HFFc6 (cell line): ENCODE measurements around the gene TEKT3. TPM values are rescaled to one million over a fixed set of nuclear protein-coding genes. Genes with fewer than 3 reads are reported as not detected.

ENCODE experiments used
- DNase-seq: peaks from one replicate; pipeline ENCODE4 v3.0.0-alpha.2; 2018
- H3K27ac Mint-ChIP-seq: 2 replicates; pipeline ENCODE4 v1.8.0; 2020; ENCODE audit warnings: mild to moderate bottlenecking, mixed read lengths
- H3K27me3 Mint-ChIP-seq: 2 replicates; pipeline ENCODE4 v1.8.0; 2021; ENCODE audit warnings: mild to moderate bottlenecking, moderate library complexity, mixed read lengths; ENCODE audit not compliant: insufficient read depth
- H3K36me3 Mint-ChIP-seq: 2 replicates; pipeline ENCODE4 v1.8.0; 2021; ENCODE audit warnings: low read depth, mixed read lengths
- H3K4me1 Mint-ChIP-seq: 2 replicates; pipeline ENCODE4 v1.8.0; 2020; ENCODE audit warnings: low read depth, mixed read lengths
- H3K4me3 Mint-ChIP-seq: 2 replicates; pipeline ENCODE4 v1.8.0; 2020; ENCODE audit warnings: mild to moderate bottlenecking, moderate library complexity, mixed read lengths
- H3K9me3 Mint-ChIP-seq: 2 replicates; pipeline ENCODE4 v1.8.0; 2020; ENCODE audit warnings: mild to moderate bottlenecking, mixed read lengths
- total RNA-seq, 6 experiments: library from RNA; stranded (reverse); fragmentation: NEBNext Ultra II Directional; extraction: Animal tissue kit (Norgen Biotek cat#: 25700); gene quantifications; 2 replicates in 1 of 6; 3 replicates in 5 of 6; pipeline ENCODE4 v1.2.3, GENCODE V29; 2021
- TF ChIP-seq, protein P1 (sequence below): fragments of 200-600 bp; sonication (generic); IDR thresholded peaks from 2 replicates; pipeline ENCODE4 v1.5.0; 2021; ENCODE audit warnings: antibody characterized with exemption, mild to moderate bottlenecking

The TEKT3 gene
- total RNA-seq, 6 experiments from 2014 or later, result not detected

DNA sequence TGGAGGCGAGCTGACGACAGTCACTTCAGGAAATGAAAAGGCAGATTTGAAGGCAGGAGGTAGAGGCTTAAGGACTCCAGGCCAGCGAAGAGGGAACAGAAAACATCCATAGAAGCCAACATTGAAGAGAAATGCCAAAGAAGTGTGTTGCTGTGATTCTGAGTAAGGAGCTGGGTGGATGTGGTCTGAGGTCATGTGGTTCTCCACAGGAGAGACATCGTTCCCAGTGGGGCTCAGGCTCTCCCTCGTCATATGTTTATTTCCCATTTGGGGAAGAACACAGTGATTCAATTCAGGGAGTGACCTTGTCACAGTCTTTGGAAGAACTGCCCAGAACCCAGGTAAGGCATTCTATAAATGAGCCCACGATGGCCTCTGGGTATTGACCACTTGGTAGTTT, 69.7 kb downstream of the TEKT3 start:
- H3K4me1 Mint-ChIP-seq, result peaks cover 39% of the 10 kb centered on the region
- TF ChIP-seq, protein P1, sequence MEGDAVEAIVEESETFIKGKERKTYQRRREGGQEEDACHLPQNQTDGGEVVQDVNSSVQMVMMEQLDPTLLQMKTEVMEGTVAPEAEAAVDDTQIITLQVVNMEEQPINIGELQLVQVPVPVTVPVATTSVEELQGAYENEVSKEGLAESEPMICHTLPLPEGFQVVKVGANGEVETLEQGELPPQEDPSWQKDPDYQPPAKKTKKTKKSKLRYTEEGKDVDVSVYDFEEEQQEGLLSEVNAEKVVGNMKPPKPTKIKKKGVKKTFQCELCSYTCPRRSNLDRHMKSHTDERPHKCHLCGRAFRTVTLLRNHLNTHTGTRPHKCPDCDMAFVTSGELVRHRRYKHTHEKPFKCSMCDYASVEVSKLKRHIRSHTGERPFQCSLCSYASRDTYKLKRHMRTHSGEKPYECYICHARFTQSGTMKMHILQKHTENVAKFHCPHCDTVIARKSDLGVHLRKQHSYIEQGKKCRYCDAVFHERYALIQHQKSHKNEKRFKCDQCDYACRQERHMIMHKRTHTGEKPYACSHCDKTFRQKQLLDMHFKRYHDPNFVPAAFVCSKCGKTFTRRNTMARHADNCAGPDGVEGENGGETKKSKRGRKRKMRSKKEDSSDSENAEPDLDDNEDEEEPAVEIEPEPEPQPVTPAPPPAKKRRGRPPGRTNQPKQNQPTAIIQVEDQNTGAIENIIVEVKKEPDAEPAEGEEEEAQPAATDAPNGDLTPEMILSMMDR, result no peak
- no peak overlapping the region for H3K27ac Mint-ChIP-seq
- peaks cover 23% of the 10 kb centered on the region for H3K27me3 Mint-ChIP-seq
- H3K36me3 Mint-ChIP-seq, result peaks cover 19% of the 10 kb centered on the region
- peaks cover 28% of the 10 kb centered on the region for H3K9me3 Mint-ChIP-seq
- H3K4me3 Mint-ChIP-seq, result no peak overlapping the region
- no peak for DNase-seq

GRCh38 chr17:15270628-15271381, 70.6 kb downstream of the TEKT3 start:
- DNase-seq, result no peak
- H3K4me1 Mint-ChIP-seq, result peaks cover 31% of the 10 kb centered on the region
- TF ChIP-seq, protein P1, result no peak
- peaks cover 21% of the 10 kb centered on the region for H3K9me3 Mint-ChIP-seq
- peaks cover 14% of the 10 kb centered on the region; the same call in 1 of the 2 replicates for H3K36me3 Mint-ChIP-seq
- no peak overlapping the region for H3K4me3 Mint-ChIP-seq
- H3K27ac Mint-ChIP-seq, result no peak overlapping the region
- H3K27me3 Mint-ChIP-seq, result peaks cover 32% of the 10 kb centered on the region

GRCh38 chr17:15269780-15270089, 71.7 kb downstream of the TEKT3 start:
- H3K36me3 Mint-ChIP-seq, result peaks cover 13% of the 10 kb centered on the region; the same call in 1 of the 2 replicates
- peaks cover 13% of the 10 kb centered on the region for H3K9me3 Mint-ChIP-seq
- TF ChIP-seq, protein P1, result no peak
- DNase-seq, result no peak
- H3K27ac Mint-ChIP-seq, result no peak overlapping the region
- peaks cover 31% of the 10 kb centered on the region for H3K4me1 Mint-ChIP-seq
- H3K4me3 Mint-ChIP-seq, result no peak overlapping the region
- H3K27me3 Mint-ChIP-seq, result peaks cover 35% of the 10 kb centered on the region

DNA sequence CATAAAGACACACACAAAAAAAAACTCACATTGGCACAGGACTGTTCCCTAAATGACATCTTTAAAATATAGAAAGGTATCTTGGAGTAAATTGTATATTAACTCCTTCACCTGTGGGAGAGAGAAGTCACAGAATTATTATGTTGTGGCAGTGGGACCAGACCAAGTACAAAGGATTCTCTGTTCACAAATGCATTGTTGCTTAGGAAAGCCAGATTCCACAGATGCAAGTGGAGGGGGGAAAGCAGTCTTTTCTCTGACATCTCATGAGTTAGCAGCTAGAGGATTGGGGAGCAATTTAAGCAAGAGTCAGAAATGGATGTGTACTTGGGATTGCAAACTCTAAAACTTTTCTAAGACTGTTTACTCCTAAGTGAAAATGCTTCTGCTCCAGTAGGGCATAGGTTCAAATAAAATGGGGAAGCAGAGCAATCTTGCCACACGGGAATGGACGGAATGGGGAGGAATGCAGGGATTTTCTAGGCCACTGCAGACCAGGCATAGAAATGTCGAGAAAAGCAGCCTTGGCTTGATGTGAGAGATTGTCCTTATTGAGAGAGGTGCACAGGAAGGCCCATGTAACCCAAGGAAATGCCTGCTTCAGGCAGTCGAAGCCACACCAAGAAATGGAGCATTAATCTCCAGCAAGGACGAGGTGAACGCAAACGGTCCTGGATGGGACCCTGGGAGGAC, 72.2 kb downstream of the TEKT3 start:
- TF ChIP-seq, protein P1, result no peak
- Mint-ChIP-seq H3K4me3 (no peak overlapping the region), H3K9me3 (peaks cover 8% of the 10 kb centered on the region), H3K36me3 (peaks cover 8% of the 10 kb centered on the region; the same call in 1 of the 2 replicates), H3K4me1 (peaks cover 31% of the 10 kb centered on the region), H3K27me3 (peaks cover 35% of the 10 kb centered on the region), H3K27ac (no peak overlapping the region)
- no peak for DNase-seq

DNA sequence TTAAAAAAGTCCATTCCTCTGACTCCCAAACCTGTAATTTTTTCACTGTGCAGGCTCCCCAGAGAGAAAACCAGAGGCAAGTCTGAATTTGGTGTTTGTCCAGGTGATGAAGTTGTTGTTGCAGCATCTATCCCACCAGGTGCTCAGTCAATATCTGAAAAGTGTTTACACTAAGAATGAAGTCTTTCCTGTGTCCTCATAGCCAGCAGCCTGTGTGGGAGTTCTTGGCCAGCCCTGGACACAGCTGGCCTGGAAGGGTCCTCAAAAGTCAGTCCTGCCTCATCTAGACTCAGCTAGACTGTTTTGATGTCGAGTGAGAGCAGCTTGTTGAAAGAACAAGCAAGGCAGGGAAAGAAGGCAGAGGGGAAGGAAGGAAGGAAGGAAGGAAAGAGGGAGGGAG, 72.9 kb downstream of the TEKT3 start:
- H3K27ac Mint-ChIP-seq, result no peak overlapping the region
- DNase-seq, result no peak
- H3K36me3 Mint-ChIP-seq, result 0 out of 2 replicates have a peak, but pooled peaks cover under 1% of the 10 kb centered on the region
- peaks cover under 1% of the 10 kb centered on the region; the same call in 1 of the 2 replicates for H3K9me3 Mint-ChIP-seq
- no peak overlapping the region for H3K4me3 Mint-ChIP-seq
- peaks cover 32% of the 10 kb centered on the region for H3K27me3 Mint-ChIP-seq
- TF ChIP-seq, protein P1, result no peak
- peaks cover 28% of the 10 kb centered on the region for H3K4me1 Mint-ChIP-seq
